ENCODE results near the gene BOLL.
"Not testable (repeated sequence)": the region's sequence is repeated elsewhere in the genome, so short reads cannot be mapped to it uniquely, and the experiment has no call there.

DNA sequence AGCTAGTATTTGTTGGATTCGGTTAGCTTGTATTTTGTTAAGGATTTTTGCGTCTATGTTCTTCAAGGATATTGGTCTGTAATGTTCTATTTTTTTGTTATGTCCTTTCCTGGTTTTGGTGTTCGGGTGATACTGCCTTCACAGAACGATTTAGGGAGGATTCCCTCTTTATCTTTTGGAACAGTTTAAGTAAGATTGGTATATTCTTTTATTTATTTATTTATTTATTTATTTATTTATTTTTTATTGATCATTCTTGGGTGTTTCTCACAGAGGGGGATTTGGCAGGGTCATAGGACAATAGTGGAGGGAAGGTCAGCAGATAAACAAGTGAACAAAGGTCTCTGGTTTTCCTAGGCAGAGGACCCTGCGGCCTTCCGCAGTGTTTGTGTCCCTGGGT is 89.9 kb downstream of the BOLL start:
- TF ChIP-seq, protein P1, sequence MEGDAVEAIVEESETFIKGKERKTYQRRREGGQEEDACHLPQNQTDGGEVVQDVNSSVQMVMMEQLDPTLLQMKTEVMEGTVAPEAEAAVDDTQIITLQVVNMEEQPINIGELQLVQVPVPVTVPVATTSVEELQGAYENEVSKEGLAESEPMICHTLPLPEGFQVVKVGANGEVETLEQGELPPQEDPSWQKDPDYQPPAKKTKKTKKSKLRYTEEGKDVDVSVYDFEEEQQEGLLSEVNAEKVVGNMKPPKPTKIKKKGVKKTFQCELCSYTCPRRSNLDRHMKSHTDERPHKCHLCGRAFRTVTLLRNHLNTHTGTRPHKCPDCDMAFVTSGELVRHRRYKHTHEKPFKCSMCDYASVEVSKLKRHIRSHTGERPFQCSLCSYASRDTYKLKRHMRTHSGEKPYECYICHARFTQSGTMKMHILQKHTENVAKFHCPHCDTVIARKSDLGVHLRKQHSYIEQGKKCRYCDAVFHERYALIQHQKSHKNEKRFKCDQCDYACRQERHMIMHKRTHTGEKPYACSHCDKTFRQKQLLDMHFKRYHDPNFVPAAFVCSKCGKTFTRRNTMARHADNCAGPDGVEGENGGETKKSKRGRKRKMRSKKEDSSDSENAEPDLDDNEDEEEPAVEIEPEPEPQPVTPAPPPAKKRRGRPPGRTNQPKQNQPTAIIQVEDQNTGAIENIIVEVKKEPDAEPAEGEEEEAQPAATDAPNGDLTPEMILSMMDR (conservative IDR thresholded peaks at IDR 0.05; ENCODE audit: low read length): not testable (repeated sequence)
- TF ChIP-seq EZH2phosphoT487 (IDR thresholded peaks at IDR 0.05; ENCODE audit: borderline replicate concordance, low read depth, low read length): not testable (repeated sequence)

All from OCI-LY7 (cell line).